OCI-LY1 (cell line): ENCODE measurements around the gene POLG2.

Experiments
- H2AFZ ChIP-seq: fragments of 200-600 bp; sonication (generic), shearing (Covaris generic); 2 replicates; pipeline ENCODE4 v1.6.0; 2014; ENCODE audit warnings: antibody characterized with exemption, mild to moderate bottlenecking, low read length
- H3F3A ChIP-seq: fragments of 200-600 bp; sonication (generic), shearing (Covaris generic); 2 replicates; pipeline ENCODE4 v1.6.0; 2014; ENCODE audit warnings: mild to moderate bottlenecking, antibody characterized with exemption, low read length, moderate library complexity; ENCODE audit not compliant: insufficient read depth
- H3K27ac ChIP-seq: fragments of 200-600 bp; sonication (generic); 2 replicates; pipeline ENCODE4 v1.5.1; 2014; ENCODE audit warnings: low read length, mixed run types, mild to moderate bottlenecking, low read depth; ENCODE audit not compliant: poor library complexity, severe bottlenecking
- H3K27me3 ChIP-seq: fragments of 200-600 bp; sonication (generic); 2 replicates; pipeline ENCODE4 v1.6.0; 2014; ENCODE audit warnings: antibody characterized with exemption, mild to moderate bottlenecking, low read length, moderate library complexity; ENCODE audit not compliant: insufficient read depth
- H3K36me3 ChIP-seq: fragments of 200-600 bp; sonication (generic); 2 replicates; pipeline ENCODE4 v1.6.1; 2014; ENCODE audit warnings: mild to moderate bottlenecking, antibody characterized with exemption, low read length, moderate library complexity, mixed read lengths; ENCODE audit not compliant: insufficient read depth
- H3K4me1 ChIP-seq: fragments of 200-600 bp; sonication (generic); 2 replicates; pipeline ENCODE4 v1.5.1; 2014; ENCODE audit warnings: mild to moderate bottlenecking, low read length, moderate library complexity; ENCODE audit not compliant: insufficient read depth, severe bottlenecking
- H3K4me2 ChIP-seq: fragments of 200-600 bp; sonication (generic), shearing (Covaris generic); 2 replicates; pipeline ENCODE4 v1.6.1; 2014; ENCODE audit warnings: low read length
- H3K4me3 ChIP-seq: fragments of 200-600 bp; sonication (generic); 2 replicates; pipeline ENCODE4 v1.5.1; 2014; ENCODE audit warnings: low read length, low read depth, mild to moderate bottlenecking, mixed read lengths; ENCODE audit not compliant: poor library complexity, severe bottlenecking
- H3K79me2 ChIP-seq: fragments of 200-600 bp; shearing (Covaris generic); 2 replicates; pipeline ENCODE4 v1.6.1; 2016; ENCODE audit warnings: mixed run types, low read length, mixed read lengths; ENCODE audit not compliant: insufficient read depth
- H3K9ac ChIP-seq: fragments of 200-600 bp; sonication (generic), shearing (Covaris generic); 2 replicates; pipeline ENCODE4 v1.6.1; 2014; ENCODE audit warnings: mild to moderate bottlenecking, low read length, mixed read lengths
- H3K9me2 ChIP-seq: fragments of 200-600 bp; sonication (generic), shearing (Covaris generic); 2 replicates; pipeline ENCODE4 v1.6.1; 2014; ENCODE audit warnings: low read depth, mild to moderate bottlenecking, low read length, mixed read lengths
- H3K9me3 ChIP-seq: fragments of 200-600 bp; shearing (Covaris generic); 2 replicates; pipeline ENCODE4 v1.6.1; 2014; ENCODE audit warnings: low read length, mixed read lengths
- H4K20me1 ChIP-seq: fragments of 200-600 bp; sonication (generic), shearing (Covaris generic); 2 replicates; pipeline ENCODE4 v1.6.0; 2016; ENCODE audit warnings: mild to moderate bottlenecking, low read length; ENCODE audit not compliant: insufficient read depth
- CTCF ChIP-seq: fragments of 200-600 bp; sonication (generic), shearing (Covaris generic); IDR thresholded peaks from 2 replicates; pipeline ENCODE4 v1.5.1; 2017; ENCODE audit warnings: mild to moderate bottlenecking, antibody characterized with exemption, low read length, moderate library complexity, mixed read lengths
- EZH2 ChIP-seq: fragments of 200-600 bp; sonication (generic), shearing (Covaris generic); IDR thresholded peaks from 2 replicates; pipeline ENCODE4 v1.8.0; 2017; ENCODE audit warnings: borderline replicate concordance, mixed run types, mild to moderate bottlenecking, antibody characterized with exemption, low read length, moderate library complexity, mixed read lengths

POLG2 gene

GRCh38 chr17:64508683-64509082, 11.8 kb upstream of the POLG2 start:
- peak overlapping the region; percentile 89 for H3K4me2 ChIP-seq
- no peak overlapping the region for H3K27ac ChIP-seq
- peaks cover 25% of the 10 kb centered on the region for H3K4me1 ChIP-seq

GRCh38 chr17:64507413-64507782, 10.5 kb upstream of the POLG2 start:
- H3K27me3 ChIP-seq: no peaks in the 10 kb centered on the region
- peaks cover 33% of the 10 kb centered on the region for H3K79me2 ChIP-seq
- TF ChIP-seq CTCF (peak; percentile 66), EZH2 (no peak)
- peak overlapping the region; percentile 89 for H3K4me2 ChIP-seq
- H3K9me3 ChIP-seq: no peaks in the 10 kb centered on the region
- H3K9me2 ChIP-seq: no peaks in the 10 kb centered on the region
- H3K4me1 ChIP-seq: peaks cover 36% of the 10 kb centered on the region
- H3K36me3 ChIP-seq: peaks cover 71% of the 10 kb centered on the region
- peaks cover 10% of the 10 kb centered on the region; the same call in 1 of the 2 replicates for H4K20me1 ChIP-seq
- H3K27ac ChIP-seq: peak overlapping the region; percentile 91
- H3F3A ChIP-seq: peaks cover 14% of the 10 kb centered on the region; the same call in 1 of the 2 replicates
- H3K9ac ChIP-seq: peak overlapping the region; percentile 99
- H3K4me3 ChIP-seq: peak overlapping the region; percentile 87
- no peak overlapping the region for H2AFZ ChIP-seq

More at GRCh38 chr17:64508683-64509082, 11.8 kb upstream of the POLG2 start:
- Histone ChIP-seq H3F3A (peaks cover 12% of the 10 kb centered on the region; the same call in 1 of the 2 replicates), H3K79me2 (peaks cover 33% of the 10 kb centered on the region), H3K4me3 (peak overlapping the region; percentile 87), H2AFZ (no peak overlapping the region), H3K36me3 (peaks cover 71% of the 10 kb centered on the region), H3K9me2 (no peaks in the 10 kb centered on the region), H4K20me1 (peaks cover 10% of the 10 kb centered on the region; the same call in 1 of the 2 replicates), H3K9me3 (no peaks in the 10 kb centered on the region), H3K9ac (peak overlapping the region; percentile 99; the same call in 1 of the 2 replicates), H3K27me3 (no peaks in the 10 kb centered on the region)
- TF ChIP-seq CTCF (no peak), EZH2 (no peak)

- H3K9me2 ChIP-seq: no peaks in the 10 kb centered on the region
- TF ChIP-seq CTCF: no peak
- no peak for TF ChIP-seq EZH2
- peaks cover 33% of the 10 kb centered on the region for H3K79me2 ChIP-seq
- peak within 1 kb of the TSS; percentile 91 for H3K27ac ChIP-seq
- peaks cover 71% of the 10 kb centered on the region for H3K36me3 ChIP-seq
- H3K27me3 ChIP-seq: no peaks in the 10 kb centered on the region
- no peaks in the 10 kb centered on the region for H3K9me3 ChIP-seq
- H4K20me1 ChIP-seq: peaks cover 10% of the 10 kb centered on the region; the same call in 1 of the 2 replicates
- H3K4me1 ChIP-seq: peaks cover 39% of the 10 kb centered on the region
- peak within 1 kb of the TSS; percentile 87 for H3K4me3 ChIP-seq
- H3K9ac ChIP-seq: peak within 1 kb of the TSS; percentile 99
- H3K4me2 ChIP-seq: peak within 1 kb of the TSS; percentile 89
- peaks cover 14% of the 10 kb centered on the region; the same call in 1 of the 2 replicates for H3F3A ChIP-seq
- no peak within 1 kb of the TSS for H2AFZ ChIP-seq
These were observed 9.9 kb upstream of the POLG2 start, which contains the start of gene CEP95 for GRCh38 chr17:64506576-64507412. Gene CEP95 (plus strand): TSS chr17:64506977. CDS start chr17:64507098, 121 bp downstream.
